H1 (cell line): ENCODE results near the gene GNG4. TPM values are rescaled to one million over a fixed set of nuclear protein-coding genes. Genes with fewer than 3 reads are reported as not detected.

Experiments used
- ATF2 ChIP-seq: IDR thresholded peaks from 2 replicates; pipeline ENCODE4 v1.6.1; 2012; ENCODE audit warnings: low read length, inconsistent platforms
- CBX8 ChIP-seq: fragments of 300-800, 300-1000 bp; sonication (generic); IDR thresholded peaks from 2 replicates; pipeline ENCODE4 v1.7.1; 2016; ENCODE audit warnings: low read depth, low read length, borderline replicate concordance
- E2F6 ChIP-seq: IDR thresholded peaks from 2 replicates; pipeline ENCODE4 v1.6.1; 2012; ENCODE audit warnings: inconsistent platforms
- EP300 ChIP-seq, 2 experiments: IDR thresholded peaks; 1 replicate in 1 of 2; 2 replicates in 1 of 2; pipeline ENCODE4 v1.6.1; 2011 to 2012; ENCODE audit warnings: low read depth in 2 of 2, low read length in 2 of 2, mild to moderate bottlenecking in 2 of 2, borderline replicate concordance in 1 of 2, inconsistent platforms in 1 of 2, moderate library complexity in 1 of 2
- FOSL1 ChIP-seq: IDR thresholded peaks from 2 replicates; pipeline ENCODE4 v1.6.1; 2011; ENCODE audit warnings: mild to moderate bottlenecking, low read depth, low read length, moderate library complexity; ENCODE audit not compliant: insufficient read depth
- GABPA ChIP-seq: IDR thresholded peaks from 2 replicates; pipeline ENCODE4 v1.6.1; 2011; ENCODE audit warnings: mild to moderate bottlenecking, low read length, moderate library complexity, borderline replicate concordance; ENCODE audit not compliant: insufficient read depth
- GTF2F1 ChIP-seq: IDR thresholded peaks from 2 replicates; pipeline ENCODE4 v1.6.1; 2012; ENCODE audit warnings: low read depth, low read length, improper control_type of control experiment, borderline replicate concordance
- HDAC2 ChIP-seq, 2 experiments: fragments of 300-600 bp in 1 of 2; sonication (generic) in 1 of 2; IDR thresholded peaks; 2 replicates each; pipeline ENCODE4 v1.6.1; 2011 to 2012; ENCODE audit warnings: low read depth in 2 of 2, low read length in 2 of 2, mild to moderate bottlenecking in 2 of 2, moderate library complexity in 2 of 2, borderline replicate concordance in 1 of 2, inconsistent platforms in 1 of 2
- NRF1 ChIP-seq: IDR thresholded peaks from 2 replicates; pipeline ENCODE4 v1.6.1; 2011; ENCODE audit warnings: mild to moderate bottlenecking, low read depth, low read length, improper control_type of control experiment
- POLR2AphosphoS5 ChIP-seq: IDR thresholded peaks from 2 replicates; pipeline ENCODE4 v1.6.1; 2011; ENCODE audit warnings: low read depth, low read length
- POU5F1 ChIP-seq: IDR thresholded peaks from 2 replicates; pipeline ENCODE4 v1.6.1; 2011; ENCODE audit warnings: low read depth, mild to moderate bottlenecking, low read length, moderate library complexity
- RAD21 ChIP-seq, 2 experiments: IDR thresholded peaks in 1 of 2; conservative IDR thresholded peaks in 1 of 2; 2 replicates each; pipeline ENCODE4 v1.6.1; 2011; ENCODE audit warnings: low read depth in 2 of 2, low read length in 2 of 2, improper control_type of control experiment in 1 of 2, inconsistent platforms in 1 of 2, mild to moderate bottlenecking in 1 of 2, moderate library complexity in 1 of 2
- RBBP5 ChIP-seq: IDR thresholded peaks from 2 replicates; pipeline ENCODE4 v1.7.1; 2012; ENCODE audit warnings: low read depth, mild to moderate bottlenecking, inconsistent platforms, low read length, moderate library complexity, borderline replicate concordance
- RFX5 ChIP-seq: IDR thresholded peaks from 2 replicates; pipeline ENCODE4 v1.6.1; 2011; ENCODE audit warnings: low read depth, low read length, improper control_type of control experiment, borderline replicate concordance
- SIN3A ChIP-seq, 2 experiments: IDR thresholded peaks in 1 of 2; conservative IDR thresholded peaks in 1 of 2; 2 replicates each; pipeline ENCODE4 v1.6.1; 2011 to 2012; ENCODE audit warnings: low read length in 2 of 2, improper control_type of control experiment in 1 of 2, low read depth in 1 of 2, mild to moderate bottlenecking in 1 of 2
- SRF ChIP-seq: IDR thresholded peaks from 2 replicates; pipeline ENCODE4 v1.6.1; 2011; ENCODE audit warnings: mild to moderate bottlenecking, low read depth, low read length, moderate library complexity
- SUZ12 ChIP-seq: fragments of 200-600 bp; sonication (generic); IDR thresholded peaks from 2 replicates; pipeline ENCODE4 v1.6.1; 2012; ENCODE audit warnings: mild to moderate bottlenecking, inconsistent platforms, low read length, moderate library complexity, mixed read lengths
- YY1 ChIP-seq: IDR thresholded peaks from 2 replicates; pipeline ENCODE4 v1.6.1; 2011; ENCODE audit warnings: low read depth, mild to moderate bottlenecking, low read length
- ZNF274 ChIP-seq: IDR thresholded peaks from 2 replicates; pipeline ENCODE4 v1.7.0; 2012; ENCODE audit warnings: low read length, borderline replicate concordance; ENCODE audit errors: extremely low read depth
- polyA plus RNA-seq, 7 experiments: library from polyadenylated mRNA; depleted of rRNA in 3 of 7; stranded (reverse) in 5 of 7; unstranded in 2 of 7; fragments of >200 nt in 5 of 7; fragments of 200-250 nt in 2 of 7; gene quantifications; 1 replicate in 5 of 7; 2 replicates in 1 of 7; 4 replicates in 1 of 7; pipeline versions ENCODE4 v1.2.1 to v1.2.3, GENCODE V29; 2011 to 2013; ENCODE audit warnings: missing spikeins in 2 of 7, mixed read lengths in 2 of 7
- total RNA-seq: library from RNA; stranded (reverse); fragmentation: NEBNext Ultra II Directional; extraction: Animal tissue kit (Norgen Biotek cat#: 25700); gene quantifications from 2 replicates; pipeline ENCODE4 v1.2.1, GENCODE V29; 2021

GNG4 gene
- total and polyA plus RNA-seq, 2 of the 8 experiments (the other 6 are each of a cell fraction or from before 2014, with no cell fraction given): 95.5 to 96.8 TPM

- peak; percentile 38; the same call in 1 of the 2 replicates for TF ChIP-seq E2F6
- peak; percentile 44; the same call in 1 of the 2 replicates for TF ChIP-seq YY1
- no peak for TF ChIP-seq ZNF274
- TF ChIP-seq CBX8: no peak
- TF ChIP-seq SIN3A (conservative IDR thresholded peaks at IDR 0.05 in 1 of 2, IDR thresholded peaks at IDR 0.05 in 1 of 2; ENCODE audit: low read depth in 1 of 2, low read length in 2 of 2): 0 out of 4 replicates have a peak, but pooled peaks of 1 of the 2 experiments have one; percentile 47
- no peak for TF ChIP-seq POU5F1
- no peak for TF ChIP-seq SRF
- no peak for TF ChIP-seq FOSL1
- TF ChIP-seq RBBP5: peak; percentile 25; the same call in 1 of the 2 replicates
- no peak for TF ChIP-seq SUZ12
- no peak for TF ChIP-seq ATF2
- TF ChIP-seq GABPA: no peak
- TF ChIP-seq GTF2F1: no peak
- TF ChIP-seq POLR2AphosphoS5: peak; percentile 54; the same call in 1 of the 2 replicates
- TF ChIP-seq RFX5: no peak
- peak; percentile 22 to 34; a peak in 3 of 4 replicates for TF ChIP-seq RAD21 (IDR thresholded peaks at IDR 0.05 in 1 of 2, conservative IDR thresholded peaks at IDR 0.05 in 1 of 2; ENCODE audit: low read depth in 2 of 2, low read length in 2 of 2)
- TF ChIP-seq HDAC2 (IDR thresholded peaks at IDR 0.05; ENCODE audit: borderline replicate concordance in 1 of 2, low read depth in 2 of 2, low read length in 2 of 2): 0 out of 4 replicates have a peak, but pooled peaks of 1 of the 2 experiments have one; percentile 26
- no peak for TF ChIP-seq EP300 (IDR thresholded peaks at IDR 0.05; ENCODE audit: borderline replicate concordance in 1 of 2, low read depth in 2 of 2, low read length in 2 of 2)
- TF ChIP-seq NRF1: no peak
These were observed 6.6 kb downstream of the GNG4 start (continued) for GRCh38 chr1:235642943-235643371.
